ENCODE results near the gene LCLAT1.

LCLAT1 gene

GRCh38 chr2:30684516-30684915 is 237.5 kb downstream of the LCLAT1 start:
- Histone ChIP-seq H3K9me2 (ENCODE audit: low read depth, low read length) (no peaks in the 10 kb centered on the region), H3F3A (ENCODE audit: insufficient read depth, low read length) (no peaks in the 10 kb centered on the region), H4K20me1 (ENCODE audit: insufficient read depth, low read length) (no peaks in the 10 kb centered on the region), H2AFZ (ENCODE audit: low read length) (no peak overlapping the region), H3K9ac (ENCODE audit: low read length) (no peak overlapping the region), H3K4me3 (ENCODE audit: low read depth, low read length, poor library complexity, severe bottlenecking) (no peak overlapping the region), H3K4me2 (ENCODE audit: low read length) (no peak overlapping the region), H3K79me2 (ENCODE audit: insufficient read depth, low read length) (no peaks in the 10 kb centered on the region), H3K27ac (ENCODE audit: low read depth, low read length, poor library complexity, severe bottlenecking) (no peak overlapping the region), H3K36me3 (ENCODE audit: insufficient read depth, low read length) (no peaks in the 10 kb centered on the region), H3K27me3 (ENCODE audit: insufficient read depth, low read length) (no peaks in the 10 kb centered on the region), H3K9me3 (ENCODE audit: low read length) (no peaks in the 10 kb centered on the region), H3K4me1 (ENCODE audit: insufficient read depth, low read length, severe bottlenecking) (peaks cover 6% of the 10 kb centered on the region)
- TF ChIP-seq, protein P1, sequence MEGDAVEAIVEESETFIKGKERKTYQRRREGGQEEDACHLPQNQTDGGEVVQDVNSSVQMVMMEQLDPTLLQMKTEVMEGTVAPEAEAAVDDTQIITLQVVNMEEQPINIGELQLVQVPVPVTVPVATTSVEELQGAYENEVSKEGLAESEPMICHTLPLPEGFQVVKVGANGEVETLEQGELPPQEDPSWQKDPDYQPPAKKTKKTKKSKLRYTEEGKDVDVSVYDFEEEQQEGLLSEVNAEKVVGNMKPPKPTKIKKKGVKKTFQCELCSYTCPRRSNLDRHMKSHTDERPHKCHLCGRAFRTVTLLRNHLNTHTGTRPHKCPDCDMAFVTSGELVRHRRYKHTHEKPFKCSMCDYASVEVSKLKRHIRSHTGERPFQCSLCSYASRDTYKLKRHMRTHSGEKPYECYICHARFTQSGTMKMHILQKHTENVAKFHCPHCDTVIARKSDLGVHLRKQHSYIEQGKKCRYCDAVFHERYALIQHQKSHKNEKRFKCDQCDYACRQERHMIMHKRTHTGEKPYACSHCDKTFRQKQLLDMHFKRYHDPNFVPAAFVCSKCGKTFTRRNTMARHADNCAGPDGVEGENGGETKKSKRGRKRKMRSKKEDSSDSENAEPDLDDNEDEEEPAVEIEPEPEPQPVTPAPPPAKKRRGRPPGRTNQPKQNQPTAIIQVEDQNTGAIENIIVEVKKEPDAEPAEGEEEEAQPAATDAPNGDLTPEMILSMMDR (IDR thresholded peaks at IDR 0.05; ENCODE audit: low read length): no peak
- TF ChIP-seq EZH2 (IDR thresholded peaks at IDR 0.05; ENCODE audit: borderline replicate concordance, low read length): no peak

DNA sequence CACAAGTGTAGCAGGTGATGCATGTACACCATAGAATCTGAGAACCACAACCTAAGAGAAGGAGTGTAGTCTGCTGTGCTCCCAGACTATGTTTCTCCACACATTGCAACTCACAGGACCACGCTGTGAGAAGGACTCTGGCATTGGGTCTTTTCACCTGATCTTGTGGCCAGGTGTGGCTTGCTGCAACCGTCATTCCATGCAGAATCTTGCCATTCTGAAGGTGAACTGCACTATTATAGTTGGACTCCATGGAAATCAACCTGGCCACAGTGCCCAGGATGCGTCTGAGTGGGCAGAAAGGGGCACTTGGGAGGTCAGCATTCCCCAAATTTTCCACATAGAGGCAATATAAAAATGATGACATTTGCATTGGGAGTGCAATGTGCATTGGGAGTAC is 237.9 kb downstream of the LCLAT1 start:
- Histone ChIP-seq H3K9me2 (ENCODE audit: low read depth, low read length) (no peaks in the 10 kb centered on the region), H4K20me1 (ENCODE audit: insufficient read depth, low read length) (no peaks in the 10 kb centered on the region), H3K4me3 (ENCODE audit: low read depth, low read length, poor library complexity, severe bottlenecking) (no peak overlapping the region), H3K27me3 (ENCODE audit: insufficient read depth, low read length) (no peaks in the 10 kb centered on the region), H3K4me2 (ENCODE audit: low read length) (no peak overlapping the region), H3K4me1 (ENCODE audit: insufficient read depth, low read length, severe bottlenecking) (peaks cover 6% of the 10 kb centered on the region), H3K9ac (ENCODE audit: low read length) (no peak overlapping the region), H3F3A (ENCODE audit: insufficient read depth, low read length) (no peaks in the 10 kb centered on the region), H3K9me3 (ENCODE audit: low read length) (no peaks in the 10 kb centered on the region), H3K36me3 (ENCODE audit: insufficient read depth, low read length) (no peaks in the 10 kb centered on the region), H3K79me2 (ENCODE audit: insufficient read depth, low read length) (no peaks in the 10 kb centered on the region), H3K27ac (ENCODE audit: low read depth, low read length, poor library complexity, severe bottlenecking) (no peak overlapping the region), H2AFZ (ENCODE audit: low read length) (no peak overlapping the region)
- TF ChIP-seq, protein P1 (IDR thresholded peaks at IDR 0.05; ENCODE audit: low read length): no peak
- no peak for TF ChIP-seq EZH2 (IDR thresholded peaks at IDR 0.05; ENCODE audit: borderline replicate concordance, low read length)

GRCh38 chr2:30686000-30686399 is 239.0 kb downstream of the LCLAT1 start:
- Histone ChIP-seq H3K4me1 (ENCODE audit: insufficient read depth, low read length, severe bottlenecking) (peaks cover 6% of the 10 kb centered on the region), H4K20me1 (ENCODE audit: insufficient read depth, low read length) (no peaks in the 10 kb centered on the region), H3K9ac (ENCODE audit: low read length) (no peak overlapping the region), H3K27me3 (ENCODE audit: insufficient read depth, low read length) (no peaks in the 10 kb centered on the region), H3K4me3 (ENCODE audit: low read depth, low read length, poor library complexity, severe bottlenecking) (no peak overlapping the region), H3K9me2 (ENCODE audit: low read depth, low read length) (no peaks in the 10 kb centered on the region), H2AFZ (ENCODE audit: low read length) (no peak overlapping the region), H3F3A (ENCODE audit: insufficient read depth, low read length) (no peaks in the 10 kb centered on the region), H3K36me3 (ENCODE audit: insufficient read depth, low read length) (no peaks in the 10 kb centered on the region), H3K9me3 (ENCODE audit: low read length) (no peaks in the 10 kb centered on the region), H3K27ac (ENCODE audit: low read depth, low read length, poor library complexity, severe bottlenecking) (no peak overlapping the region), H3K4me2 (ENCODE audit: low read length) (no peak overlapping the region), H3K79me2 (ENCODE audit: insufficient read depth, low read length) (no peaks in the 10 kb centered on the region)
- TF ChIP-seq EZH2 (IDR thresholded peaks at IDR 0.05; ENCODE audit: borderline replicate concordance, low read length): no peak
- TF ChIP-seq, protein P1 (IDR thresholded peaks at IDR 0.05; ENCODE audit: low read length): peak; percentile 52

Data from OCI-LY1 (cell line).